Measurements from ENCODE around the gene NDUFV1. TPM values are rescaled to one million over a fixed set of nuclear protein-coding genes. Genes with fewer than 3 reads are reported as not detected.
A peak's percentile ranks its signal among the peaks of the same experiment; 100 is the strongest.

Gene NDUFV1
- 250 and 275 TPM in 2 replicates for total RNA-seq (2021)
- Bru-seq, nascent RNA: percentile 81 among the genes with signal in this experiment
- percentile 90 among the genes with signal in this experiment for BruChase-seq, experiment 1, labeled RNA remaining after a 2-hour chase
- BruChase-seq, experiment 2, labeled RNA remaining after a 6-hour chase: percentile 93 among the genes with signal in this experiment
- long read RNA-seq, transcript NDUFV1-201 (10 exons, 1,596 nt): major isoform, 336 of 429 reads
- long read RNA-seq, transcript NDUFV1-216 (10 exons, 1,503 nt): minor isoform, 10 of 429 reads
- long read RNA-seq, partial matches to known transcripts: 34 of 429 reads
- long read RNA-seq, other reads (novel, unspliced or antisense): 40 of 429 reads

DNA sequence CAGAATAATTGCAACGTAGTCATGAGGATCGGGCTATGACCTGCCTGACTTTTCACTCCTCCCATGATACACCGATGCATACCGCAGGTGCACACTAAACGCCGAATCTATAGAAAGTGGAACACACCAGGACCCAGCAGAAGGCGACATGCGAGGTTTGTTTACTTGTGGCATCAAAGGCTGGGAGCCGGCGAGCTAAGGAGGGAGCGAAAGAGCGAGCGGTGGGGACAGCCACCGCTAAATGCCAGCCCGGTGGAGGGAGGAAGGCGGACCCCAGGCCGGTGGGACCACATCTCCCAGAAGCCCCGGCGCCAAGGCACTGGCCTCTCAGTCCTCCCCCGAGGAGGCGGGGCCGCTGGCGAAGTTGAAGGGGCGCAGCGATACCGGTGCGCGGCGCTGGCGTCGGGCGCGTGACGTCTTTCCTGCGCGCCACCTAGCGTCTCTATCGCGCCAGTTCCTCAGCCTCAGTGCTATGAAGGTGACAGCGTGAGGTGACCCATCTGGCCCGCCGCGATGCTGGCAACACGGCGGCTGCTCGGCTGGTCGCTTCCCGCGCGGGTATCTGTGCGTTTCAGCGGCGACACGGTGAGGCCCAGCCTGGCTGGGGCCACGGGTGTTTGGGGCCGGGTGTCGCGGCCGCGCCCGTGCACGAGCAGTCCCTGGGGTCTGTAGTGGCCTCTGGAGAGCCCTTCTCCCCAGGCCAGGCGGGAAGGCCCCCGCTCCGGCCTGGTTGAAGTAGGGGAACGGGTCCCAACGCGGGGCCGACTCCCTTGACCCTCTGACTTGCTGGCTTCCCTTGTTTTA lies at the start of gene NDUFV1:
Gene NDUFV1 (plus strand): TSS at position 445 of the 804 bp plus-strand sequence. CDS start 69 bp downstream, at position 514.
- ChIA-PET POLR2A (ENCODE audit: low non-redundant PET) (no interaction called here), CTCF (no interaction called here)
- peaks cover 6% of the 10 kb centered on the region for H3K4me1 ChIP-seq (ENCODE audit: insufficient read depth, low read length, poor library complexity, severe bottlenecking)
- no peaks in the 10 kb centered on the region for H3K9me3 ChIP-seq (ENCODE audit: low read depth, low read length, poor library complexity, severe bottlenecking)
- H3K4me3 ChIP-seq (ENCODE audit: low read depth, low read length, poor library complexity, severe bottlenecking): peak within 1 kb of the TSS; percentile 79
- TF ChIP-seq EZH2 (IDR thresholded peaks at IDR 0.05; ENCODE audit: borderline replicate concordance, low read depth, low read length, poor library complexity, severe bottlenecking): no peak
- TF ChIP-seq, protein P1, sequence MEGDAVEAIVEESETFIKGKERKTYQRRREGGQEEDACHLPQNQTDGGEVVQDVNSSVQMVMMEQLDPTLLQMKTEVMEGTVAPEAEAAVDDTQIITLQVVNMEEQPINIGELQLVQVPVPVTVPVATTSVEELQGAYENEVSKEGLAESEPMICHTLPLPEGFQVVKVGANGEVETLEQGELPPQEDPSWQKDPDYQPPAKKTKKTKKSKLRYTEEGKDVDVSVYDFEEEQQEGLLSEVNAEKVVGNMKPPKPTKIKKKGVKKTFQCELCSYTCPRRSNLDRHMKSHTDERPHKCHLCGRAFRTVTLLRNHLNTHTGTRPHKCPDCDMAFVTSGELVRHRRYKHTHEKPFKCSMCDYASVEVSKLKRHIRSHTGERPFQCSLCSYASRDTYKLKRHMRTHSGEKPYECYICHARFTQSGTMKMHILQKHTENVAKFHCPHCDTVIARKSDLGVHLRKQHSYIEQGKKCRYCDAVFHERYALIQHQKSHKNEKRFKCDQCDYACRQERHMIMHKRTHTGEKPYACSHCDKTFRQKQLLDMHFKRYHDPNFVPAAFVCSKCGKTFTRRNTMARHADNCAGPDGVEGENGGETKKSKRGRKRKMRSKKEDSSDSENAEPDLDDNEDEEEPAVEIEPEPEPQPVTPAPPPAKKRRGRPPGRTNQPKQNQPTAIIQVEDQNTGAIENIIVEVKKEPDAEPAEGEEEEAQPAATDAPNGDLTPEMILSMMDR (conservative IDR thresholded peaks at IDR 0.05; ENCODE audit: low read depth, low read length): peak; percentile 71
- peak within 1 kb of the TSS; percentile 74 for H3K27ac ChIP-seq (ENCODE audit: low read depth, low read length, poor library complexity, severe bottlenecking)
- no TSS peak for BruUV-seq (replicated peaks)
- intact Hi-C loops (cut with micrococcal nuclease; ENCODE audit: unreplicated experiment): no loop called here
- H3K36me3 ChIP-seq (ENCODE audit: insufficient read depth, low read length, poor library complexity, severe bottlenecking): peaks cover 32% of the 10 kb centered on the region
- H3K27me3 ChIP-seq (replicated peaks; ENCODE audit: insufficient read depth, low read depth, low read length, poor library complexity): no peaks in the 10 kb centered on the region
- DNase-seq (ENCODE audit: low spot score): peak; percentile 99

DNA sequence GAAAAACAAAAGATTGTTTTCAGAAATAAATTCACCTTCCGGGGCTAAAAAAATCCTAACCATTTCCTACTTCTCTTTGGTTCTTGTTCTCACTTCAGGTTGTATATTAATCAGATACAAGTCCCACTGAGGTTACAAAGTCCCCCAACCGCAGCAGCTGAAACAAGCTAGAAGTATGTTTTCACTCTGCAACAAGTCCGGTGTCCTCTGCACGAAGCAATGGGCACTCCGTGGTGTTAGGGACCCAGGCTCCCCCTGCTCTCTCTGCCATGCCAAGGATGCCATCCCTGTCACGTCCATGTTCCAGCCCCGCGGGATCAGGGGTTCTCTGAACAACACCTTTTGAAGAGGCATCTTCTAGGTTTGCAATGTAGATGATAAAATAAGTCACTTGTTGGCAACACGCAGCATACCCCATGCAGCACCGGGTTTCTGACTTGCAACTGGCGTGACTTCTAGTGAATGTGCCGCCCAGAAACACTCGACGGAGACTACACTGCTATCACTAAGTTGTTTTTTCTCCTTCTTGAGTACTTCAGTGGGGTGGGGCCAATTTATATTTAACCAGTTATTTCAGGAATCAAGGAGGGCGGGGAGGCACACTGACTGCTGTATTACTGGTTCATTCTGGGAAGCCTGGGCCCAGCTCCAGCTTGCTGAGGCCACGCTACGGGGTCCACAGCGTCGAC lies 48.5 kb upstream of the NDUFV1 start:
- POLR2A ChIA-PET (ENCODE audit: low non-redundant PET): no interaction called here
- Histone ChIP-seq H3K4me1 (ENCODE audit: insufficient read depth, low read length, poor library complexity, severe bottlenecking) (no peaks in the 10 kb centered on the region), H3K36me3 (ENCODE audit: insufficient read depth, low read length, poor library complexity, severe bottlenecking) (no peaks in the 10 kb centered on the region), H3K4me3 (ENCODE audit: low read depth, low read length, poor library complexity, severe bottlenecking) (no peak overlapping the region), H3K27me3 (replicated peaks; ENCODE audit: insufficient read depth, low read depth, low read length, poor library complexity) (no peaks in the 10 kb centered on the region), H3K27ac (ENCODE audit: low read depth, low read length, poor library complexity, severe bottlenecking) (no peak overlapping the region), H3K9me3 (ENCODE audit: low read depth, low read length, poor library complexity, severe bottlenecking) (no peaks in the 10 kb centered on the region)
- BruUV-seq (replicated peaks): no TSS peak
- no peak for DNase-seq (ENCODE audit: low spot score)
- no peak for TF ChIP-seq EZH2 (IDR thresholded peaks at IDR 0.05; ENCODE audit: borderline replicate concordance, low read depth, low read length, poor library complexity, severe bottlenecking)
- TF ChIP-seq, protein P1 (conservative IDR thresholded peaks at IDR 0.05; ENCODE audit: low read depth, low read length): no peak
- CTCF ChIA-PET: no interaction called here
- intact Hi-C loops (cut with micrococcal nuclease; ENCODE audit: unreplicated experiment): no loop called here

DNA sequence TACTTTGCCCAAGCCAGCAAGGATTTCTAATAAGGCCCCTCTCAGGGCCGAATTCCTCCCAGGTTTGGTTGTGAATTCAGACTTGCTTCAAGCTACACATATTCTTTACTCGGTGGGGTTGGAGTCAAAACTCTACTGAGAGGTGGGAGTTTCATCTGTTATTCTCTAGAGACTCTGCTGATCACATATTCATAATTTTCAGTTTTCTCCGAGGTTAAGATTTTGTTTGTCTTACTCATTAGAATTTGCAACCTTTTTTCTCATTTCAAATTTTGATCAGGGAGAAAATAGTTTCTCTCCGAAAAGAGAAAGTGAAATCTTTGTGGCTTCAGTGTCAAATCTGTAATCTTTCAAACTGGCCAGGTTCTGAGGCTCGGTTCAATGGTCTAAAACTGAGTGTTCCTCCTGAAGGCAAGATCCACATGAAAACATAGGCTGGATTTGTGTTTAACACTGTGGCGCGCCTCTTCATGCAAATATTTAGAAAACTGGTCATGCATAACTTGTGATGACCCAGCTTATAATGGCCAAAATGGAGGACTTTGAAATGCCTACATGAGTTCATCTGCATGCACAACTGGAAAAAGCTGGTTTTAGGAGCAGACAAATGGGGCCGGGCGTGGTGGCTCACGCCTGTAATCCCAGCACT lies 44.6 kb upstream of the NDUFV1 start:
- Histone ChIP-seq H3K27ac (ENCODE audit: low read depth, low read length, poor library complexity, severe bottlenecking) (no peak overlapping the region), H3K27me3 (replicated peaks; ENCODE audit: insufficient read depth, low read depth, low read length, poor library complexity) (no peaks in the 10 kb centered on the region), H3K4me3 (ENCODE audit: low read depth, low read length, poor library complexity, severe bottlenecking) (no peak overlapping the region), H3K4me1 (ENCODE audit: insufficient read depth, low read length, poor library complexity, severe bottlenecking) (no peaks in the 10 kb centered on the region), H3K36me3 (ENCODE audit: insufficient read depth, low read length, poor library complexity, severe bottlenecking) (no peaks in the 10 kb centered on the region), H3K9me3 (ENCODE audit: low read depth, low read length, poor library complexity, severe bottlenecking) (no peaks in the 10 kb centered on the region)
- no peak for TF ChIP-seq EZH2 (IDR thresholded peaks at IDR 0.05; ENCODE audit: borderline replicate concordance, low read depth, low read length, poor library complexity, severe bottlenecking)
- TF ChIP-seq, protein P1 (conservative IDR thresholded peaks at IDR 0.05; ENCODE audit: low read depth, low read length): no peak
- BruUV-seq (replicated peaks): no TSS peak
- intact Hi-C loops (cut with micrococcal nuclease; ENCODE audit: unreplicated experiment): no loop called here
- ChIA-PET CTCF (no interaction called here), POLR2A (ENCODE audit: low non-redundant PET) (no interaction called here)
- no peak for DNase-seq (ENCODE audit: low spot score)

All from A673 (cell line).